Activated T-helper 2 cell treated with anti-CD3 and anti-CD28 coated beads, Interferon-gamma antibody, Interleukin-2, Interleukin-4, amounts not matched to agents 10 μg/mL and 5 μg/mL and 100 μg/mL, durations not matched to agents 14 hours and 24 hours and 36 hours (primary cell): ENCODE measurements around the gene ARHGAP40. TPM values are rescaled to one million over a fixed set of nuclear protein-coding genes. Genes with fewer than 3 reads are reported as not detected.

Source experiments
- DNase-seq: peaks from one replicate; pipeline ENCODE4 v3.0.0; 2021; ENCODE audit warnings: low spot score
- H3K27ac Mint-ChIP-seq: one replicate; pipeline ENCODE4 v1.8.0; 2021; ENCODE audit warnings: mixed read lengths
- H3K27me3 Mint-ChIP-seq: one replicate; pipeline ENCODE4 v1.8.0; 2021; ENCODE audit warnings: low read depth, mixed read lengths
- H3K36me3 Mint-ChIP-seq: one replicate; pipeline ENCODE4 v1.8.0; 2021; ENCODE audit warnings: low read depth, mixed read lengths
- H3K4me1 Mint-ChIP-seq: one replicate; pipeline ENCODE4 v1.8.0; 2021; ENCODE audit warnings: low read depth, mixed read lengths
- H3K4me3 Mint-ChIP-seq: one replicate; pipeline ENCODE4 v1.8.0; 2021; ENCODE audit warnings: low read depth, mild to moderate bottlenecking, moderate library complexity, mixed read lengths
- H3K9me3 Mint-ChIP-seq: one replicate; pipeline ENCODE4 v1.8.0; 2021; ENCODE audit warnings: mixed read lengths
- intact Hi-C: fragments of 100-400 bp; cut with micrococcal nuclease; formaldehyde crosslinking; loops from one replicate; pipeline ENCODE4 v1.15.1; 2023
- total RNA-seq: library from RNA; stranded (reverse); gene quantifications from 2 replicates; pipeline ENCODE4 v1.2.3, GENCODE V29; 2022

The ARHGAP40 gene
- total RNA-seq, 1 donor from 2014 or later, result not detected

DNA sequence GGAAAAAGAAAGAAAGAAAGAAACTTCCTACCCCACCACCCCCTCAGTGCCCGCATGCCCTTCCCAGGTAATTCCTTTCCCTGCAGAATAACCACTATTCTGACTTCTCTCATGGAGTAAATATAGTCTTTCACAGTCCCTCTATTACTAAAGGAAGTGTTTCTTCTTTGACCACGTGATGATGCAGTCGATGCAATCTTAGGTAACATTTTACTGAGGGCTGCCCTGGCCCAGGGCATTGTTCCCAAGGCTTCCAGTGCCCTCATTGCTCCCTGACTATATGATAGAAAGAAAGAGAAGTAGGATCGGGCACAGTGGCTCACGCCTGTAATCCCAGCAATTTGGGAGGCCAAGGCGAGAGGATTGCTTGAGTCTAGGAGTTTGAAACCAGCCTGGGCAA lies 29.1 kb downstream of the ARHGAP40 start:
- H3K9me3 Mint-ChIP-seq, result no peaks in the 10 kb centered on the region
- peaks cover 3% of the 10 kb centered on the region for H3K4me1 Mint-ChIP-seq
- intact Hi-C loops, result no loop called here
- DNase-seq, result no peak
- peaks cover 4% of the 10 kb centered on the region for H3K27me3 Mint-ChIP-seq
- H3K27ac Mint-ChIP-seq, result no peak overlapping the region
- H3K36me3 Mint-ChIP-seq, result no peaks in the 10 kb centered on the region
- no peak overlapping the region for H3K4me3 Mint-ChIP-seq

DNA sequence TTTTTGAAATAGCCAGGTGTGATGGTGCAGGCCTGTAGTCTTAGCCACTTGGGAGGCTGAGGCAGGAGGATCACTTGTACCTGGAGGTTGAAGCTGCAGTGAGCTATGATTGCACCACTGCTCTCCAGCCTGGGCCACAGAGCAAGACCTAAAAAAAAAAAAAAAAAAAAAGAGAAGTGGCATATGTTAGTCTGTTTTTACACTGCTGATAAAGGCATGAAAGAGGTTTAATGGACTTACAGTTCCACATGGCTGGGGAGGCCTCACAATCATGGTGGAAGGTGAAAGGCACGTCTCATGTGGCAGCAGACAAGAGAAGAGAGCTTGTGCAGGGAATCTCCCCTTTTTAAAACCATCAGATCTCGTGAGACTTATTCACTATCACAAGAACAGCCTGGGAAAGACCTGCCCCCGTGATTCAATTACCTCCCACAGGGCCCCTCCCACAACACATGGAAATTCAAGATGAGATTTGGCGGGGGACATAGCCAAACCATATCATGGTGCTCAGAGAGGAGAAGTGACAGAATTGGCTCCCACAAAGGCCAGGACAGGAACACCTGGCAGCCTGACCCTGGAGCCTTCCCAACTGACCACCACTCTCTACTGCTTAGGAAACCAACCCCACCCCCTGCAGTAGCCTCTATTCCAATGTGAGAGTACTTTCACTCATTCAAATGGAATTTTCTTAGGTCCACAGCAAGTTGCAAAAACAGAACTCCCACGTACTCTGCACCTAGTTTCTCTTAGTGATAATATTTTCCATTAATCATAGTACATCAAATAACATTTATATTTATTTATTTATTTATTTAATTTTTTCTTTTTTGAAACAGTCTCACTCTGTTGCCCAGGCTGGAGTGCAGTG lies 29.8 kb downstream of the ARHGAP40 start:
- peaks cover 3% of the 10 kb centered on the region for H3K4me1 Mint-ChIP-seq
- no peak overlapping the region for H3K27ac Mint-ChIP-seq
- no peak overlapping the region for H3K4me3 Mint-ChIP-seq
- no peaks in the 10 kb centered on the region for H3K9me3 Mint-ChIP-seq
- intact Hi-C loops, result no loop called here
- H3K27me3 Mint-ChIP-seq, result peaks cover 7% of the 10 kb centered on the region
- no peaks in the 10 kb centered on the region for H3K36me3 Mint-ChIP-seq
- no peak for DNase-seq

DNA sequence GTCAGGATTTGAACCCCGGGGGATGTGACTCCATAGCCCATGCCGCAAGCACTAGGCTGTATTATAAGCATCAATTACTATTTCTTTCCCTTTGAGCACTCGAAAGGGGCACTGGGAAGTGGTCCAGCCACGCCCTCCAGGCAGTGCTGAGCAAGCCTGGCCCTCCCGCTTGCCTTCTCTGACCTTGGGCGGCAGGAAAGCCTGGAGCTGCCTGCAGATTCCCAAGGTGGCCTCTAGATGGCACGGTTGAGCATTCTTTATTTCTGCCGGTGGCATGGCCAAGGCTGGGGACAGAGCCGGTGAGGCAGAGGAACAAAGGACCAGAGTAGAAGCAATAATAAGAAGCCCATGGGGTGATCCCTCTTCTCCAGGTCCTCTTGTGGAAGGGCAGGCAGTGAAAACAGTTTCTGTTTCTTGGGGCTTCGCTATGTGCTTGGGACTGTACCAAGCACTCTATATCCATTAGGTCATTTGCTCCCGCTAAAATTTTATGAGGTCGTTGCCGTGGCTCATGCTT lies 32.0 kb downstream of the ARHGAP40 start:
- no peaks in the 10 kb centered on the region for H3K36me3 Mint-ChIP-seq
- no peak overlapping the region for H3K27ac Mint-ChIP-seq
- H3K4me1 Mint-ChIP-seq, result peaks cover 3% of the 10 kb centered on the region
- intact Hi-C loops, result no loop called here
- H3K9me3 Mint-ChIP-seq, result no peaks in the 10 kb centered on the region
- peaks cover 10% of the 10 kb centered on the region for H3K27me3 Mint-ChIP-seq
- DNase-seq, result peak; percentile 33
- H3K4me3 Mint-ChIP-seq, result no peak overlapping the region

DNA sequence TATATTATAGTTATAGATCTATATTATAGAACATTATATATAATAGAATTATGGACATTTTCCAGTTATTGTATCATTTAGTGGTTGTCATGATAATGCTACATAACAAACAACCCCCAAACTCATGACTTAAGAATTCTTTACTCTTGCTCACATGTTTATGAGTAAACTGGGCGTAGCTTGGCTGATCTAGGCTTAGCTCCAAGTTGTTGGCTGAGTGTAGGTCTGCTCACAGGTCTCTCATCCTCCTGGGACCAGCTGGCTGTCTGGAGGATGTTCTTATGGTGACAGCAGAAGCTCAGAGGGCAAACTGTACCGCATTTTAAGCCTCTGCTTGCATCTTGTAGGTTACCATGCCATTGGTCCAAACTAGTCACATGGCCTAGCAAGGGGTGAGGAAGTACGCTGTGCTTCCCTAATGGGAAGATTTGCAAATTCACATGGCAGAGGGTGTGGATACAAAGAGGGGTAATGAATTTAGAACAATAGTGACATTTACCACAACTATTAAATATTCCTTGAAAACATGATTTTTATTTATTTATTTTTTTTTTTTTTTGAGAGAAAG lies 34.2 kb downstream of the ARHGAP40 start:
- Mint-ChIP-seq H3K36me3 (no peaks in the 10 kb centered on the region), H3K27ac (no peak overlapping the region), H3K9me3 (no peaks in the 10 kb centered on the region), H3K27me3 (peaks cover 19% of the 10 kb centered on the region), H3K4me3 (no peak overlapping the region), H3K4me1 (peaks cover 3% of the 10 kb centered on the region)
- no peak for DNase-seq
- intact Hi-C loops, result no loop called here

DNA sequence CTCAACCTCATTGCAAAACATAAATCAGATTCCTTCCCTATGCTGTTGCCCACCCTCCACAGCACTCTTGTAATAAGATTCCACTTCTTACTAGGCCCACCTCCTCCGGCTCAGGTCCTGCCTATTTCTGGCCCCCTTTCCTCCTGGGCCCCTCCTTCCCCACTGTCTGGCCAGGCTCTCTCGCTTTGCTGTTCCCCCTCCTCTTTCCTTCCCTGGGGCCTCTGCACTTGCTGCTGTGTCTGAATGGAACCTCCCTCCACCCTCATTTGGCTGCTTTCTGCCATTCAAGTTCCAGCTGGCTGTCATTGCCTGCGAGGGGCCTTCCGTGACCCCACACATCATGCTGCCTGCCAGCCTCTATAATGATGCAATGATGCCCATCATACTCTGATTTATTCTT lies 38.9 kb downstream of the ARHGAP40 start:
- no peaks in the 10 kb centered on the region for H3K9me3 Mint-ChIP-seq
- H3K27me3 Mint-ChIP-seq, result peaks cover 36% of the 10 kb centered on the region
- DNase-seq, result no peak
- H3K4me3 Mint-ChIP-seq, result no peak overlapping the region
- no peak overlapping the region for H3K27ac Mint-ChIP-seq
- no peaks in the 10 kb centered on the region for H3K36me3 Mint-ChIP-seq
- intact Hi-C loops, result no loop called here
- H3K4me1 Mint-ChIP-seq, result no peaks in the 10 kb centered on the region

DNA sequence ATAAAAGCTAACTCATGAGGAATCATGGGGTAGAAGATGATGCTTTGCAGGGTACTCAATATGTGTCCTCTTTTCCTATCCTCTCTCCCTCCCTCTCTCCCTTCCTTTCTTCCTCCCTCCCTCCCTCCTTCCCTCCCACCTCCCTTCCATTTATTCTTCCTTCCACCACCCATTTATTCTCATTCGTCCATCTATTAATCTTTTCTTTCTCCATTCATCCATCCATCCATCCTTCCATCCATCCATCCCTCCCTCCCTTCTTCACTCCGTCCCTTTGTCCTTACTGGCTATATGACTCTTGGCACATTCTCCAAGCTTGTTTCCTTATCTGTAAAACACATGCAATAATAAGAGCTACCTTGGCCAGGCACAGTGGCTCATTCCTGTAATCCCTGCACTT lies 40.9 kb downstream of the ARHGAP40 start:
- intact Hi-C loops, result no loop called here
- peaks cover 36% of the 10 kb centered on the region for H3K27me3 Mint-ChIP-seq
- no peak for DNase-seq
- H3K4me1 Mint-ChIP-seq, result peaks cover 7% of the 10 kb centered on the region
- no peaks in the 10 kb centered on the region for H3K9me3 Mint-ChIP-seq
- H3K27ac Mint-ChIP-seq, result no peak overlapping the region
- no peaks in the 10 kb centered on the region for H3K36me3 Mint-ChIP-seq
- H3K4me3 Mint-ChIP-seq, result no peak overlapping the region

DNA sequence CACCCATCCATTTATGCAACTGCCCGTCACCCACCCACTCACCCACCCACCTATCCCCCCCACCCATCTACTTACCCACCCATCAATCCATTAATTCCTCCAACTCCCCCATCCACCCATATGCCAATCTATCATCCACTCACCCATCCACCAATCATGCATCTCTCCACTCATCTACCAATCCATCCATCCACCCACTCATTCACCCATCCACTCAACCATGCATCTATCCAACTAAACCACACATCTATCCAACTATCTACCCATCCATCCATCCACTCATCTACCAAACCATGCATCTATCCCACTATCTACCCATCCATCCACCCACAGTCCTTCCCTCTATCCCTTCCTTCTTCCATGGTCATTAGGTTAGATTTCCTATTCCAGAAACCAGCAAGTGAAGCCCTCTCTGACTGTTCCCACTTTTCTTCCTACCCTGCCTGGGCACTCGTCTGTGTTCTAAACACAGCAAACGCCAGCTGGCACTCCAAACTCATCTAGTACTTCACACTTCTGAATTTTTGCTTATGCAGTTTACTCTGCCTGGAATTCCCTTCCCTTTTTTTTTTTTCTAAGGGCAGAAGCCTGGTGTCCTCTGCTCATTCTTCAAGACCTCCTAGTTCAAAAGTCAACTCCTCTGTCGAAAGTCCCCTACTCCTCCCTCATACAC lies 43.1 kb downstream of the ARHGAP40 start:
- Mint-ChIP-seq H3K9me3 (no peaks in the 10 kb centered on the region), H3K4me1 (peaks cover 7% of the 10 kb centered on the region), H3K27me3 (peaks cover 40% of the 10 kb centered on the region), H3K36me3 (no peaks in the 10 kb centered on the region), H3K4me3 (no peak overlapping the region), H3K27ac (no peak overlapping the region)
- DNase-seq, result no peak
- intact Hi-C loops, result no loop called here

DNA sequence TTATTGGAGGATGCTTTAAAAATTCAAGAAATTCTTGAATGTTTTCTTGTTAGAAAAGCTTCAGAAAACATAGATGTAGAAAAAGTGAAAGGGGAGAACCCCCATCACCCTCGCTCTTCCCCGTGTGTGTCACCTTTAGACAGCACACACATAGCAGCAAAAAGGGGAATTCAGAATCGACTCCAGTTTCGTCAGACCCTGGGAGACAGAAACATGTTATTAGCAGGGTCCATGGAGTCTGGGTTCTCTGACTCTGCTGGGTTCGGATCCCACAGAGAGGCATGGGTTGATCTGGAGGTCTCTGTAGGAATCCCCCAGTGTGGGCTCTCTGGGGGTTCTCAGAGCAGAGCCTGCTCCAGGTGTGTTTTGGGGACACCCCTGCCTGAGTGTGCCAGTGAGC lies 43.7 kb downstream of the ARHGAP40 start:
- Mint-ChIP-seq H3K4me1 (peaks cover 7% of the 10 kb centered on the region), H3K9me3 (no peaks in the 10 kb centered on the region), H3K36me3 (no peaks in the 10 kb centered on the region), H3K27ac (no peak overlapping the region), H3K27me3 (peaks cover 37% of the 10 kb centered on the region), H3K4me3 (no peak overlapping the region)
- intact Hi-C loops, result no loop called here
- DNase-seq, result no peak

DNA sequence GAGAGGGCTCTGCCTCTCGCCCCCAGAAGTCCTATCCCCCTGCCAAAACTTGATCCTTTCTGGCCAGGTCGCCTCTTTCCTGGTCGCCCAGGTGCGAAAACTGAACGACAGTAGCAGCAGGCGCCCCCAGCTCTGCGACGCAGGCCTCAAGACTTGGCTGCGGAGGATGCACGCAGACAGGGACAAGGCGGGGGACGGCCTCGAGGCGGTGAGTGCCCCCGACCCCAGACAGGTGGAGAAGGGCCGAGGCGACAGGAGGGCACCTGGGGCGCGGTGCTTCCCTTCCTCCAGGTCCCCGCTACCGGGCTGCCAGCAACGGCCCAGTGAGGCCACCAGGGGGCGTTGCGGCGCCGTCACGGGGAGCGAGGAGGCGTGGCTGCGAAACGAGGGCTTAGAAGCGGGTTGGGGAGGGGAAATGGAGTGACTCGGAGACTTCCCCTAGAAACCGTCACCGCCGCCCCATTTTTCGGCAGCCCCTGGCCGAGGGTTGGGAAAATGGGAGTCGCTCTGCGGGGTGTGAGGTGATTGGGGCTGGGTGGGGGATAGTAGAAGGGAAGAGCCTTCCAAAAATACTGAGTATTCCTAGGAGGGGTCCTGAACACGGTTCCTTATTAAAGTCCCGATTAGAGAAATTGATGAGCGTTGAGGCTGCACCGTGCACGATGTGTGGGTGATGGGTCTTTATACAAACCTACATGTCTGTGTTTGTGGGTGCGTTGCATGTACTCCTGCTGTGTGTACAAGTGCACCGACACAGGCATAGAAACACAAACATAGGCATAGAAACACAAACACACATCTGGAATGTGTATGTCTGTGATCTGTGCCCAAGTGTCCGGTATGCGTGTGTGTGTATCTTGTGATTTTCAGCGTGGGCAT lies 44.6 kb downstream of the ARHGAP40 start:
- H3K4me1 Mint-ChIP-seq, result peaks cover 7% of the 10 kb centered on the region
- H3K9me3 Mint-ChIP-seq, result no peaks in the 10 kb centered on the region
- peak; percentile 87 for DNase-seq
- peak overlapping the region; percentile 23 for H3K27ac Mint-ChIP-seq
- H3K4me3 Mint-ChIP-seq, result peak overlapping the region; percentile 77
- no peaks in the 10 kb centered on the region for H3K36me3 Mint-ChIP-seq
- intact Hi-C loops, result loop anchor here (1.0 to 2.0 kb wide), 5 partner anchors 85 to 402 kb away; partner anchors contain the start of gene FAM83D
- peaks cover 33% of the 10 kb centered on the region for H3K27me3 Mint-ChIP-seq

DNA sequence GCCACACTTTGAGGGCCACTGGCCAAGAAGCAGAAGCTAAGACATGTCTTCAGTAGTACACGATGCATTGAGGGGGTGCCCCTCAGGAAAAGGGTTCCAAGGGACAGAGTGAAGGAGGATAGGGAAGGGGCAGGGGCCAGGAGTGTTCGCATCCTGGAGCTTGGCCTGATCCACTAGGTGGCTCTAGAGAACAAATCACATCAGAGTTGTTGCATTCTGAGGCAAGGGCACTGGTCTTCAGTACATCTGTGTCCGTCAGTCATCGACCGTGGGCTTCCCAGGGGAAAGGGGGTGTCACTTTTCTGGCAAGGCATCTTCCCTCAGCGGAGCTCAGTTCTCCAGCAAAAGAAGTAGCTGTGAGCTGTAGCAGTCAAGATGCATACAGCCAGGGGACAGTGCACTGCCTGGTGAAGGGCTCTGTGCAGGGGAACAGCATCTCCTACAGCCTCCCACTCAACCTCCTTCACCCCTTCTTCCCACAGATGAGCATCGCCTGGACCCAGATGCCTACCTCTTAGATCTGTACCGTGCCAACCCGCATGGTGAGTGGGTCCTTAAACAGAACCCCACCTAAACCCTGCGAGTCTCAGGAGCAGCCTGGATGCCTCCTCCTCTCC lies 47.8 kb downstream of the ARHGAP40 start:
- DNase-seq, result no peak
- Mint-ChIP-seq H3K27me3 (peaks cover 26% of the 10 kb centered on the region), H3K9me3 (peaks cover 5% of the 10 kb centered on the region), H3K27ac (no peak overlapping the region), H3K36me3 (no peaks in the 10 kb centered on the region), H3K4me3 (no peak overlapping the region), H3K4me1 (peaks cover 7% of the 10 kb centered on the region)
- intact Hi-C loops, result no loop called here

DNA sequence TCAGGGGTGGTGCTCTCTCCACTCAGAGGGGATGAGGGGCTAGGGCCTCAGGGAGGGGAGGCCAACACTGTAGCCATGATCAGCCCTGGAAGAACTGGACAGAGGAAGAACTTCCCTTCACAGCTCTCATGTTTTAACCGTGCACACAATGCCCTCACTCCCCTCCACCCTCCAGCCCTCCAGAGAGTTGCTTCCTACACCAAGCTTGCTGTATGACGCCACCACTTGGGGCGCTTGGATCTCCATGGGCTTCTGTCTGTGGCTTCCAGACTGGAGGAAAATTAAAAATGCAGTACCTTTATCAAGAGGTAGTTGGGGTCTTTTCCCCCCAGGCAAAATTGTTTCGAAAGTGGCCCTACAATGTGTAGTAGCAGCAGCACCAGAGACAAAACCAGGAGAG lies 48.4 kb downstream of the ARHGAP40 start:
- Mint-ChIP-seq H3K9me3 (peaks cover 5% of the 10 kb centered on the region), H3K27ac (no peak overlapping the region), H3K4me1 (peaks cover 7% of the 10 kb centered on the region), H3K36me3 (no peaks in the 10 kb centered on the region), H3K27me3 (peaks cover 21% of the 10 kb centered on the region), H3K4me3 (no peak overlapping the region)
- no peak for DNase-seq
- intact Hi-C loops, result no loop called here

DNA sequence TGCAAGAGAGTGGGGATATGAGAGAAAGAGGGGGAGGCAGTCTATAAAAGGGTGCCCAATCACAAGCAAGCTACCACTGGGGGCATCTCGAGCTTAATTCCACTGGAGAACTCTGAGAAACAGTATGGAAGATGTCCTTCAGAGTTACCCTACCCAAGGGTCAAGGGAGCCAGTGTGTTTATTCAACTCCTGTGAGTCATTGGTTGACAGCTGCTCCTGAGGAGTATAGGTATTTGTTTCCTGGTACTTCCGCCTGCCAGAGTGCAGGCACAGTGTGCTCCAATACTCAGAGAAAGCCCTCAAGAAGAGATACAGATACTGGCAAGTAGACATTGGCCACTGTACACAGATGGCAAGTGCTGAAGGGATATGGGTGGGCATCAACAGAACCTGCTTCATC lies 49.5 kb downstream of the ARHGAP40 start:
- Mint-ChIP-seq H3K36me3 (no peaks in the 10 kb centered on the region), H3K4me3 (no peak overlapping the region), H3K27me3 (peaks cover 17% of the 10 kb centered on the region), H3K9me3 (peaks cover 5% of the 10 kb centered on the region), H3K4me1 (peaks cover 7% of the 10 kb centered on the region), H3K27ac (no peak overlapping the region)
- intact Hi-C loops, result no loop called here
- no peak for DNase-seq
